ENCODE measurements around the gene ABTB2.

- TF ChIP-seq POLR2A (IDR thresholded peaks at IDR 0.05) (no peak), CTCF (IDR thresholded peaks at IDR 0.05) (no peak), EP300 (IDR thresholded peaks at IDR 0.05) (no peak)
These were observed 38.2 kb upstream of the ABTB2 start for GRCh38 chr11:34395916-34396550.

Measured in tibial nerve (tissue), 4 donors.